HUDEP-2 (cell line): Measurements from ENCODE around the gene HSD17B12.

Experiments used
- DNase-seq, 76 experiments: peaks; one replicate each; lab custom pipeline; 2025; ENCODE audit not compliant: unreplicated experiment in 76 of 76; lab: John Stamatoyannopoulos, UW

Gene HSD17B12

GRCh38 chr11:43789700-43790443 is 109.3 kb downstream of the HSD17B12 start:
- no peak for DNase-seq

GRCh38 chr11:43790444-43790794 is 109.9 kb downstream of the HSD17B12 start:
- no peak for DNase-seq

- DNase-seq = no peak
Observed at GRCh38 chr11:43797337-43797736, 116.8 kb downstream of the HSD17B12 start.

- DNase-seq = no peak
Observed at GRCh38 chr11:43797866-43798265, 117.3 kb downstream of the HSD17B12 start.

GRCh38 chr11:43802509-43802908 is 122.0 kb downstream of the HSD17B12 start:
- DNase-seq = peak in 15 of 76 experiments; percentile 3 to 40 (median 11)

- DNase-seq = no peak
Observed at GRCh38 chr11:43803766-43804165, 123.2 kb downstream of the HSD17B12 start.

GRCh38 chr11:43806976-43807375 is 126.4 kb downstream of the HSD17B12 start:
- DNase-seq = no peak

- DNase-seq = no peak
Observed at GRCh38 chr11:43810929-43811596, 130.5 kb downstream of the HSD17B12 start.

- no peak for DNase-seq
Observed at GRCh38 chr11:43812471-43812870, 131.9 kb downstream of the HSD17B12 start.

- no peak for DNase-seq
Observed at GRCh38 chr11:43818220-43818619, 137.7 kb downstream of the HSD17B12 start.

GRCh38 chr11:43819926-43820325 is 139.4 kb downstream of the HSD17B12 start:
- DNase-seq = no peak

- DNase-seq = no peak
Observed at GRCh38 chr11:43823316-43823715, 142.8 kb downstream of the HSD17B12 start.

GRCh38 chr11:43823851-43824250 is 143.3 kb downstream of the HSD17B12 start:
- DNase-seq = no peak

- DNase-seq = peak in 7 of 76 experiments; percentile 3 to 34 (median 17)
Observed at GRCh38 chr11:43825217-43825816, 144.8 kb downstream of the HSD17B12 start.

GRCh38 chr11:43830928-43831440 is 150.4 kb downstream of the HSD17B12 start:
- DNase-seq = peak in 9 of 76 experiments; percentile 1 to 36 (median 6)

GRCh38 chr11:43832536-43832935 is 152.0 kb downstream of the HSD17B12 start:
- DNase-seq = no peak

- DNase-seq = no peak
Observed at GRCh38 chr11:43833657-43834073, 153.1 kb downstream of the HSD17B12 start.

- no peak for DNase-seq
Observed at GRCh38 chr11:43834286-43834685, 153.7 kb downstream of the HSD17B12 start.

GRCh38 chr11:43835104-43835503 is 154.6 kb downstream of the HSD17B12 start:
- DNase-seq = no peak

GRCh38 chr11:43837879-43838278 is 157.3 kb downstream of the HSD17B12 start:
- DNase-seq = no peak

GRCh38 chr11:43842021-43842420 is 161.5 kb downstream of the HSD17B12 start:
- DNase-seq = no peak

GRCh38 chr11:43845816-43846215 is 165.3 kb downstream of the HSD17B12 start:
- no peak for DNase-seq
